ENCODE results near the gene TLE3.

GRCh38 chr15:70098153-70098460, 390 bp upstream of the TLE3 start:
- TF ChIP-seq, protein P1, sequence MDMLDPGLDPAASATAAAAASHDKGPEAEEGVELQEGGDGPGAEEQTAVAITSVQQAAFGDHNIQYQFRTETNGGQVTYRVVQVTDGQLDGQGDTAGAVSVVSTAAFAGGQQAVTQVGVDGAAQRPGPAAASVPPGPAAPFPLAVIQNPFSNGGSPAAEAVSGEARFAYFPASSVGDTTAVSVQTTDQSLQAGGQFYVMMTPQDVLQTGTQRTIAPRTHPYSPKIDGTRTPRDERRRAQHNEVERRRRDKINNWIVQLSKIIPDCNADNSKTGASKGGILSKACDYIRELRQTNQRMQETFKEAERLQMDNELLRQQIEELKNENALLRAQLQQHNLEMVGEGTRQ (IDR thresholded peaks at IDR 0.05; ENCODE audit: low read depth, low read length): no peak
- TF ChIP-seq, protein P2, sequence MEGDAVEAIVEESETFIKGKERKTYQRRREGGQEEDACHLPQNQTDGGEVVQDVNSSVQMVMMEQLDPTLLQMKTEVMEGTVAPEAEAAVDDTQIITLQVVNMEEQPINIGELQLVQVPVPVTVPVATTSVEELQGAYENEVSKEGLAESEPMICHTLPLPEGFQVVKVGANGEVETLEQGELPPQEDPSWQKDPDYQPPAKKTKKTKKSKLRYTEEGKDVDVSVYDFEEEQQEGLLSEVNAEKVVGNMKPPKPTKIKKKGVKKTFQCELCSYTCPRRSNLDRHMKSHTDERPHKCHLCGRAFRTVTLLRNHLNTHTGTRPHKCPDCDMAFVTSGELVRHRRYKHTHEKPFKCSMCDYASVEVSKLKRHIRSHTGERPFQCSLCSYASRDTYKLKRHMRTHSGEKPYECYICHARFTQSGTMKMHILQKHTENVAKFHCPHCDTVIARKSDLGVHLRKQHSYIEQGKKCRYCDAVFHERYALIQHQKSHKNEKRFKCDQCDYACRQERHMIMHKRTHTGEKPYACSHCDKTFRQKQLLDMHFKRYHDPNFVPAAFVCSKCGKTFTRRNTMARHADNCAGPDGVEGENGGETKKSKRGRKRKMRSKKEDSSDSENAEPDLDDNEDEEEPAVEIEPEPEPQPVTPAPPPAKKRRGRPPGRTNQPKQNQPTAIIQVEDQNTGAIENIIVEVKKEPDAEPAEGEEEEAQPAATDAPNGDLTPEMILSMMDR (conservative IDR thresholded peaks at IDR 0.05; ENCODE audit: low read depth, low read length): no peak
- TF ChIP-seq POLR2A (IDR thresholded peaks at IDR 0.05; ENCODE audit: low read depth, low read length) (no peak), RAD21 (IDR thresholded peaks at IDR 0.05; ENCODE audit: low read length) (no peak), FOS (IDR thresholded peaks at IDR 0.05; ENCODE audit: low read depth, low read length) (no peak), BHLHE40 (IDR thresholded peaks at IDR 0.05; ENCODE audit: low read depth, low read length) (no peak), CEBPB (IDR thresholded peaks at IDR 0.05; ENCODE audit: low read depth, low read length) (no peak)
